Measurements from ENCODE around the gene SMOC1.

SMOC1 gene

GRCh38 chr14:69945912-69946311, 66.7 kb downstream of the SMOC1 start:
- no peak for DNase-seq

GRCh38 chr14:69948351-69948750, 69.1 kb downstream of the SMOC1 start:
- no peak for DNase-seq

- no peak for DNase-seq
These were observed 72.0 kb downstream of the SMOC1 start for GRCh38 chr14:69951263-69951662.

GRCh38 chr14:69951935-69952334, 72.7 kb downstream of the SMOC1 start:
- no peak for DNase-seq

GRCh38 chr14:69953266-69953915, 74.2 kb downstream of the SMOC1 start:
- DNase-seq = no peak

- no peak for DNase-seq
These were observed 76.9 kb downstream of the SMOC1 start for GRCh38 chr14:69955855-69956845.

GRCh38 chr14:69956970-69957369, 77.8 kb downstream of the SMOC1 start:
- DNase-seq = no peak

GRCh38 chr14:69957986-69958385, 78.8 kb downstream of the SMOC1 start:
- DNase-seq = no peak

- no peak for DNase-seq
These were observed 79.9 kb downstream of the SMOC1 start for GRCh38 chr14:69959136-69959535.

- DNase-seq = no peak
These were observed 81.1 kb downstream of the SMOC1 start for GRCh38 chr14:69960296-69960695.

- DNase-seq = no peak
These were observed 84.8 kb downstream of the SMOC1 start for GRCh38 chr14:69963966-69964365.

- no peak for DNase-seq
These were observed 85.6 kb downstream of the SMOC1 start for GRCh38 chr14:69964841-69965240.

GRCh38 chr14:69968132-69968531, 88.9 kb downstream of the SMOC1 start:
- no peak for DNase-seq

GRCh38 chr14:69968681-69969080, 89.5 kb downstream of the SMOC1 start:
- DNase-seq = no peak

- DNase-seq = no peak
These were observed 93.5 kb downstream of the SMOC1 start for GRCh38 chr14:69972755-69973154.

GRCh38 chr14:69973846-69974245, 94.6 kb downstream of the SMOC1 start:
- DNase-seq = no peak

- no peak for DNase-seq
These were observed 100.7 kb downstream of the SMOC1 start for GRCh38 chr14:69979882-69980281.

- DNase-seq = no peak
These were observed 101.5 kb downstream of the SMOC1 start for GRCh38 chr14:69980457-69981425.

GRCh38 chr14:69982220-69982839, 103.1 kb downstream of the SMOC1 start:
- DNase-seq = no peak

- no peak for DNase-seq
These were observed 103.7 kb downstream of the SMOC1 start for GRCh38 chr14:69982886-69983285.

- no peak for DNase-seq
These were observed 104.1 kb downstream of the SMOC1 start for GRCh38 chr14:69983317-69983716.

- DNase-seq = no peak
These were observed 106.2 kb downstream of the SMOC1 start for GRCh38 chr14:69985463-69985862.

Data from KG1 (cell line).